ENCODE results near the gene EXOSC3.

EXOSC3 gene

GRCh38 chr9:37801287-37801850 is 16.5 kb upstream of the EXOSC3 start:
- WGBS, 2 experiments (ENCODE audit: insufficient coverage in 2 of 2), result 1% methylated on average over 27 to 41 of the region's 45 CpGs
- Histone ChIP-seq H3K27ac (ENCODE audit: low read depth, low read length, severe bottlenecking) (peak overlapping the region; percentile 73), H3K36me3 (ENCODE audit: control insufficient read depth, insufficient read depth, low read length) (peaks cover 9% of the 10 kb centered on the region), H3K9me3 (ENCODE audit: control insufficient read depth, low read length) (no peaks in the 10 kb centered on the region), H3K4me3 (ENCODE audit: extremely low read depth, insufficient read depth, low read length, poor library complexity, severe bottlenecking) (peak overlapping the region; percentile 90), H3K4me1 (ENCODE audit: control insufficient read depth, insufficient read depth, low read length, poor library complexity, severe bottlenecking) (peaks cover 4% of the 10 kb centered on the region)

GRCh38 chr9:37800631-37801286 is 15.9 kb upstream of the EXOSC3 start, which contains the start of gene DCAF10:
TSS of gene DCAF10 (plus strand) at chr9:37800797. CDS start at chr9:37800867, 70 bp downstream.
- WGBS, 2 experiments (ENCODE audit: insufficient coverage in 2 of 2), result 0% methylated on average over 41 to 53 of the region's 72 CpGs
- peak within 1 kb of the TSS; percentile 90 for H3K4me3 ChIP-seq (ENCODE audit: extremely low read depth, insufficient read depth, low read length, poor library complexity, severe bottlenecking)
- H3K27ac ChIP-seq (ENCODE audit: low read depth, low read length, severe bottlenecking), result peak within 1 kb of the TSS; percentile 73
- H3K9me3 ChIP-seq (ENCODE audit: control insufficient read depth, low read length), result no peaks in the 10 kb centered on the region
- peaks cover 9% of the 10 kb centered on the region for H3K36me3 ChIP-seq (ENCODE audit: control insufficient read depth, insufficient read depth, low read length)
- H3K4me1 ChIP-seq (ENCODE audit: control insufficient read depth, insufficient read depth, low read length, poor library complexity, severe bottlenecking), result peaks cover 4% of the 10 kb centered on the region

- no peak overlapping the region for H3K4me3 ChIP-seq (ENCODE audit: extremely low read depth, insufficient read depth, low read length, poor library complexity, severe bottlenecking)
- H3K36me3 ChIP-seq (ENCODE audit: control insufficient read depth, insufficient read depth, low read length), result peaks cover 4% of the 10 kb centered on the region
- peaks cover 4% of the 10 kb centered on the region for H3K4me1 ChIP-seq (ENCODE audit: control insufficient read depth, insufficient read depth, low read length, poor library complexity, severe bottlenecking)
- H3K27ac ChIP-seq (ENCODE audit: low read depth, low read length, severe bottlenecking), result no peak overlapping the region
- WGBS, 2 experiments (ENCODE audit: insufficient coverage in 2 of 2), result 78 to 88% methylated on average over 1 of the region's 1 CpG
- H3K9me3 ChIP-seq (ENCODE audit: control insufficient read depth, low read length), result no peaks in the 10 kb centered on the region
Observed at GRCh38 chr9:37798677-37799076, 13.8 kb upstream of the EXOSC3 start.

- Histone ChIP-seq H3K9me3 (ENCODE audit: control insufficient read depth, low read length) (no peaks in the 10 kb centered on the region), H3K4me3 (ENCODE audit: extremely low read depth, insufficient read depth, low read length, poor library complexity, severe bottlenecking) (no peak overlapping the region), H3K4me1 (ENCODE audit: control insufficient read depth, insufficient read depth, low read length, poor library complexity, severe bottlenecking) (no peaks in the 10 kb centered on the region), H3K27ac (ENCODE audit: low read depth, low read length, severe bottlenecking) (no peak overlapping the region), H3K36me3 (ENCODE audit: control insufficient read depth, insufficient read depth, low read length) (no peaks in the 10 kb centered on the region)
- WGBS, 2 experiments (ENCODE audit: insufficient coverage in 2 of 2), result 60% methylated on average over 1 of the region's 2 CpGs; no CpG with 5 or more reads in 1 of the 2 experiments
Observed at GRCh38 chr9:37796232-37796631, 11.4 kb upstream of the EXOSC3 start.

- WGBS, 2 experiments (ENCODE audit: insufficient coverage in 2 of 2), result no CpG with 5 or more reads among the region's 5 CpGs
- Histone ChIP-seq H3K4me1 (ENCODE audit: control insufficient read depth, insufficient read depth, low read length, poor library complexity, severe bottlenecking) (no peaks in the 10 kb centered on the region), H3K36me3 (ENCODE audit: control insufficient read depth, insufficient read depth, low read length) (no peaks in the 10 kb centered on the region), H3K9me3 (ENCODE audit: control insufficient read depth, low read length) (no peaks in the 10 kb centered on the region), H3K27ac (ENCODE audit: low read depth, low read length, severe bottlenecking) (no peak overlapping the region), H3K4me3 (ENCODE audit: extremely low read depth, insufficient read depth, low read length, poor library complexity, severe bottlenecking) (no peak overlapping the region)
Observed at GRCh38 chr9:37792122-37792521, 7.3 kb upstream of the EXOSC3 start.

- Histone ChIP-seq H3K36me3 (ENCODE audit: control insufficient read depth, insufficient read depth, low read length) (no peaks in the 10 kb centered on the region), H3K4me1 (ENCODE audit: control insufficient read depth, insufficient read depth, low read length, poor library complexity, severe bottlenecking) (no peaks in the 10 kb centered on the region), H3K9me3 (ENCODE audit: control insufficient read depth, low read length) (no peaks in the 10 kb centered on the region), H3K27ac (ENCODE audit: low read depth, low read length, severe bottlenecking) (no peak overlapping the region), H3K4me3 (ENCODE audit: extremely low read depth, insufficient read depth, low read length, poor library complexity, severe bottlenecking) (no peak overlapping the region)
- 89 to 100% methylated on average over 2 of the region's 2 CpGs for WGBS, 2 experiments (ENCODE audit: insufficient coverage in 2 of 2)
Observed at GRCh38 chr9:37790096-37790495, 5.2 kb upstream of the EXOSC3 start.

GRCh38 chr9:37788332-37788731 is 3.5 kb upstream of the EXOSC3 start:
- H3K27ac ChIP-seq (ENCODE audit: low read depth, low read length, severe bottlenecking), result no peak overlapping the region
- 75 to 96% methylated on average over 2 to 6 of the region's 6 CpGs for WGBS, 2 experiments (ENCODE audit: insufficient coverage in 2 of 2)
- H3K4me1 ChIP-seq (ENCODE audit: control insufficient read depth, insufficient read depth, low read length, poor library complexity, severe bottlenecking), result peaks cover 7% of the 10 kb centered on the region

GRCh38 chr9:37787059-37787458 is 2.2 kb upstream of the EXOSC3 start:
- no peak overlapping the region for H3K4me3 ChIP-seq (ENCODE audit: extremely low read depth, insufficient read depth, low read length, poor library complexity, severe bottlenecking)
- WGBS, 2 experiments (ENCODE audit: insufficient coverage in 2 of 2), result 94 to 96% methylated on average over 31 to 35 of the region's 45 CpGs
- peaks cover 7% of the 10 kb centered on the region for H3K4me1 ChIP-seq (ENCODE audit: control insufficient read depth, insufficient read depth, low read length, poor library complexity, severe bottlenecking)
- no peak overlapping the region for H3K27ac ChIP-seq (ENCODE audit: low read depth, low read length, severe bottlenecking)
- no peaks in the 10 kb centered on the region for H3K9me3 ChIP-seq (ENCODE audit: control insufficient read depth, low read length)
- peaks cover 18% of the 10 kb centered on the region for H3K36me3 ChIP-seq (ENCODE audit: control insufficient read depth, insufficient read depth, low read length)

More at GRCh38 chr9:37788332-37788731, 3.5 kb upstream of the EXOSC3 start:
- Histone ChIP-seq H3K4me3 (ENCODE audit: extremely low read depth, insufficient read depth, low read length, poor library complexity, severe bottlenecking) (no peak overlapping the region), H3K9me3 (ENCODE audit: control insufficient read depth, low read length) (no peaks in the 10 kb centered on the region), H3K36me3 (ENCODE audit: control insufficient read depth, insufficient read depth, low read length) (peaks cover 5% of the 10 kb centered on the region)

GRCh38 chr9:37784291-37784615 is 611 bp downstream of the EXOSC3 start:
- Histone ChIP-seq H3K27ac (ENCODE audit: low read depth, low read length, severe bottlenecking) (peak overlapping the region; percentile 50), H3K4me3 (ENCODE audit: extremely low read depth, insufficient read depth, low read length, poor library complexity, severe bottlenecking) (peak overlapping the region; percentile 77), H3K9me3 (ENCODE audit: control insufficient read depth, low read length) (no peaks in the 10 kb centered on the region), H3K4me1 (ENCODE audit: control insufficient read depth, insufficient read depth, low read length, poor library complexity, severe bottlenecking) (peaks cover 7% of the 10 kb centered on the region), H3K36me3 (ENCODE audit: control insufficient read depth, insufficient read depth, low read length) (peaks cover 44% of the 10 kb centered on the region)
- WGBS, 2 experiments (ENCODE audit: insufficient coverage in 2 of 2), result 0 to 7% methylated on average over 6 of the region's 6 CpGs

- 83 to 100% methylated on average over 1 of the region's 2 CpGs for WGBS, 2 experiments (ENCODE audit: insufficient coverage in 2 of 2)
- Histone ChIP-seq H3K9me3 (ENCODE audit: control insufficient read depth, low read length) (no peaks in the 10 kb centered on the region), H3K4me1 (ENCODE audit: control insufficient read depth, insufficient read depth, low read length, poor library complexity, severe bottlenecking) (peaks cover under 1% of the 10 kb centered on the region), H3K27ac (ENCODE audit: low read depth, low read length, severe bottlenecking) (no peak overlapping the region), H3K4me3 (ENCODE audit: extremely low read depth, insufficient read depth, low read length, poor library complexity, severe bottlenecking) (no peak overlapping the region), H3K36me3 (ENCODE audit: control insufficient read depth, insufficient read depth, low read length) (peaks cover 74% of the 10 kb centered on the region)
Observed at GRCh38 chr9:37778534-37778933, 6.3 kb downstream of the EXOSC3 start.

GRCh38 chr9:37776328-37776727 is 8.5 kb downstream of the EXOSC3 start:
- H3K9me3 ChIP-seq (ENCODE audit: control insufficient read depth, low read length), result no peaks in the 10 kb centered on the region
- H3K4me3 ChIP-seq (ENCODE audit: extremely low read depth, insufficient read depth, low read length, poor library complexity, severe bottlenecking), result no peak overlapping the region
- no peaks in the 10 kb centered on the region for H3K4me1 ChIP-seq (ENCODE audit: control insufficient read depth, insufficient read depth, low read length, poor library complexity, severe bottlenecking)
- WGBS, 2 experiments (ENCODE audit: insufficient coverage in 2 of 2), result 94 to 100% methylated on average over 2 to 4 of the region's 5 CpGs
- H3K27ac ChIP-seq (ENCODE audit: low read depth, low read length, severe bottlenecking), result no peak overlapping the region
- peaks cover 64% of the 10 kb centered on the region for H3K36me3 ChIP-seq (ENCODE audit: control insufficient read depth, insufficient read depth, low read length)

All from mesodermal cell (in vitro differentiated cells).